ENCODE data around the gene A3GALT2. TPM values are rescaled to one million over a fixed set of nuclear protein-coding genes. Genes with fewer than 3 reads are reported as not detected.

Gene A3GALT2
- polyA plus RNA-seq, 4 donors, result 0.17 TPM; not detected in 3

DNA sequence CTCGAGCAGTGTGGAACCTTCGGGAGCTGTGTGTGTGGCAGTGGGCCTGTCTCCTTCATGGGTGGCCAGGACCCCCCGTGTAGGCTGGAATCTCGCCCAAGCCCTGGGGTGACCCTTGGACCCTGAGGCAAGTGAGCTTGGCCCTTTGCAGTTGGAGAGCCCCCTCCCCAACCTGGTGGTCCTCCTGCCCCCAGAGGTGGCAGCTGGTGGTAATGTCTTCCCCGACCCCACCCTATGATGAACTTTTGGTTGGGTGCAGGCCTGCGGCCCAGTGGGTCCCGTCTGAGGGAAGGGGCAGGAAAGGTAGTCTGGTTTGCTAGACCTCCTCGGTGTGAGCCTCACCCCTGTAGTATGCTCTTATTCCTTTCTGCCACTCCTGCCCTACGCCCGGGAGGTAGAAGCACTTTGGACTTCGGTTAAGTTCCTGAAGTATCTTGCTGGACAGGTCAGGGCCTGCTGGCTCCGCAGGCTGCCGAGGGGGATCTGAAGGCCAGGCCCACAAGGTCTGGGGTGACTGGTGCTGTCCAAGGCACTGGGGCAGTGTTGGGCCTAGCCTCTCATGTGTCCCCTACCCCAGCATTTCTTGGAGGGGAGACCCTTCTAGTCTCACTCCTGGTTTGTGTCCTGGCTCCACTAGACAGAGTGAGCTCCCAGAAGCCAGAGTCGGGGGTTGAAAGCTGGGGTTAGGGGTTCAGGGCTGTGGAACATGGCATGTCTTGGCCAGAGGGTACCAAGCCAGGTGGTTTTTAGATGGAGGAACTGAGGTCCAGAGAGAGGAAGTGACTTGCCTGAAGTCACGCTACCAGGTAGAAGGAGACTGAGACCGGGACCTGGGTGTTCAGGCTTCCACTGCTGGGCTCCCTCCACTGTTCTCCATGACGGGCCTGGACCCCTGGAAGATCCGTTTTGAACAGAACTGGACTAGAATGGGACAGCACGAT, 62.9 kb downstream of the A3GALT2 start:
- no peak for DNase-seq (ENCODE audit: low read depth in 4 of 4, low spot score in 3 of 4)

DNA sequence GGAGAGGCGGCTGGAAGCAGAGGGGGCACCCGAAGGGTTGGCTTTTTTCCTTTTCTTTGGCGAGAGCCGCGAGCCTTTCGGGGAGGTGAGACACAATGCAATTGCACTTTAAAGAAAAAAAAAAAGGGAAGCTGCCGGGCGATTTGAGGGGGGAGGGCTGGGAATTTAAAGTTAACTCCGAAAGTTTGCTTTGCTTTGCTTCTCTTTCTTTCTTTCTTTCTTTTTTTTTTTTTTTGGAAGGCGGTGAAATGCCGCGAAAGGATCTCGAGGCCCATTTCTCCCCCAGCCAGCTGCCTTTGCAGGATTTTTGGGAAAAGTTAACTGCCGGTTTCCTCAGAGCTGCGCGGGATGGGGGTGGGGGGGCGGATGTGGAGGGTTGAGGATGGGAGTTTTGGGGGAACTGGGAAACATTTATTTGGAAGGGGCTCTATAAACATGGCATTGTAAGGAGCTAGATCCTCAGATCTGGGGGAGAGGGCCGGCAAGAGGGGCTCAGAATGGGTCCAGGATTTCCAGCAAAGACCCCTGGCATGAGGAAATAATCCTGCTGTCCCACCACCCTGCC, 63.6 kb downstream of the A3GALT2 start:
- no peak for DNase-seq (ENCODE audit: low read depth in 4 of 4, low spot score in 3 of 4)

Other genes with a start within 250 kb of the A3GALT2 start
- 1 to 10 TPM; 4.9 to 8.0 (median 6.9) TPM for gene AZIN2, start 239.9 kb downstream of the A3GALT2 start, polyA plus RNA-seq (ENCODE audit: insufficient read length in 4 of 4)
- gene TRIM62, start 139.1 kb downstream of the A3GALT2 start, polyA plus RNA-seq (ENCODE audit: insufficient read length in 4 of 4), result 1 to 10 TPM; 7.0 to 8.1 (median 7.8) TPM
- 10 to 100 TPM; 59.2 to 66.0 (median 60.3) TPM for gene ZNF362, start 64.6 kb downstream of the A3GALT2 start, polyA plus RNA-seq (ENCODE audit: insufficient read length in 4 of 4)
- 100 to 1,000 TPM; 113 to 119 (median 116) TPM for gene PHC2, start 110.0 kb upstream of the A3GALT2 start, polyA plus RNA-seq (ENCODE audit: insufficient read length in 4 of 4)
- 1 to 10 TPM; 5.2 to 6.2 (median 5.4) TPM for gene ZSCAN20, start 151.5 kb upstream of the A3GALT2 start, polyA plus RNA-seq (ENCODE audit: insufficient read length in 4 of 4)

Data from right renal pelvis (tissue), 4 donors.